ENCODE measurements around the gene USP32. TPM values are rescaled to one million over a fixed set of nuclear protein-coding genes. Genes with fewer than 3 reads are reported as not detected.

The USP32 gene
- total and polyA plus RNA-seq, 4 donors: 11.6 to 103 (median 42.9) TPM

- TF ChIP-seq EGR1 (IDR thresholded peaks at IDR 0.05; ENCODE audit: low read depth in 2 of 2): no peak
- TF ChIP-seq SP1 (IDR thresholded peaks at IDR 0.05): no peak
- TF ChIP-seq RXRA (IDR thresholded peaks at IDR 0.05): no peak
- no peak for TF ChIP-seq HNF4A (conservative IDR thresholded peaks at IDR 0.05)
- TF ChIP-seq RAD21 (IDR thresholded peaks at IDR 0.05): no peak
These were observed 223.3 kb downstream of the USP32 start (continued) for GRCh38 chr17:60168654-60169053.

GRCh38 chr17:60167065-60167741 is 224.7 kb downstream of the USP32 start:
- H3K27ac ChIP-seq (ENCODE audit: low read depth in 1 of 2, low read length in 2 of 2): no peak overlapping the region
- DNase-seq (ENCODE audit: low spot score): no peak
- TF ChIP-seq MAX (IDR thresholded peaks at IDR 0.05) (no peak), RXRA (IDR thresholded peaks at IDR 0.05) (peak in 1 of 2 donors; percentile 9), GABPA (IDR thresholded peaks at IDR 0.05 in 1 of 2, conservative IDR thresholded peaks at IDR 0.05 in 1 of 2) (no peak), HNF4A (conservative IDR thresholded peaks at IDR 0.05) (peak in 1 of 2 donors; percentile 28), FOXA2 (IDR thresholded peaks at IDR 0.05) (peak; percentile 29)
- WGBS: 61% methylated on average over 11 of the region's 11 CpGs
- H3K9me3 ChIP-seq (ENCODE audit: control insufficient read depth in 4 of 4, low read length in 3 of 4): no peaks in the 10 kb centered on the region
- peaks cover 1 to 24% (median 17%) of the 10 kb centered on the region in 4 donors for H3K4me1 ChIP-seq (ENCODE audit: control insufficient read depth in 4 of 4, insufficient read depth in 4 of 4, low read length in 3 of 4)
- no peaks in the 10 kb centered on the region for H3K27me3 ChIP-seq (ENCODE audit: control insufficient read depth in 4 of 4, insufficient read depth in 4 of 4, low read length in 3 of 4)
- H3K9ac ChIP-seq (ENCODE audit: low read depth in 1 of 2, low read length in 2 of 2): no peak overlapping the region
- no peaks in the 10 kb centered on the region for H3K36me3 ChIP-seq (ENCODE audit: control insufficient read depth in 4 of 4, insufficient read depth in 3 of 4, low read depth in 1 of 4, low read length in 3 of 4)
- no peak overlapping the region for H3K4me3 ChIP-seq (ENCODE audit: low read depth in 1 of 3, low read length in 3 of 3)

GRCh38 chr17:60165971-60166370 is 226.0 kb downstream of the USP32 start:
- peaks cover 0 to 14% (median 9%) of the 10 kb centered on the region in 4 donors for H3K4me1 ChIP-seq (ENCODE audit: control insufficient read depth in 4 of 4, insufficient read depth in 4 of 4, low read length in 3 of 4)
- no peak for DNase-seq (ENCODE audit: low spot score)
- no peak overlapping the region for H3K4me3 ChIP-seq (ENCODE audit: low read depth in 1 of 3, low read length in 3 of 3)
- H3K9me3 ChIP-seq (ENCODE audit: control insufficient read depth in 4 of 4, low read length in 3 of 4): no peaks in the 10 kb centered on the region
- H3K27me3 ChIP-seq (ENCODE audit: control insufficient read depth in 4 of 4, insufficient read depth in 4 of 4, low read length in 3 of 4): no peaks in the 10 kb centered on the region
- no peak overlapping the region for H3K27ac ChIP-seq (ENCODE audit: low read depth in 1 of 2, low read length in 2 of 2)
- WGBS: 76% methylated on average over 5 of the region's 5 CpGs
- no peak overlapping the region for H3K9ac ChIP-seq (ENCODE audit: low read depth in 1 of 2, low read length in 2 of 2)
- no peaks in the 10 kb centered on the region for H3K36me3 ChIP-seq (ENCODE audit: control insufficient read depth in 4 of 4, insufficient read depth in 3 of 4, low read depth in 1 of 4, low read length in 3 of 4)
- TF ChIP-seq RXRA (IDR thresholded peaks at IDR 0.05) (no peak), REST (IDR thresholded peaks at IDR 0.05) (no peak), CTCF (IDR thresholded peaks at IDR 0.05; ENCODE audit: low read depth, low read length, missing input control) (no peak), FOXA2 (IDR thresholded peaks at IDR 0.05) (no peak), NR2F2 (IDR thresholded peaks at IDR 0.05) (no peak), SP1 (IDR thresholded peaks at IDR 0.05) (no peak), TAF1 (conservative IDR thresholded peaks at IDR 0.05) (no peak), JUND (IDR thresholded peaks at IDR 0.05) (no peak), HNF4A (conservative IDR thresholded peaks at IDR 0.05) (no peak), FOXA1 (IDR thresholded peaks at IDR 0.05) (no peak), HNF4G (IDR thresholded peaks at IDR 0.05) (no peak), GABPA (IDR thresholded peaks at IDR 0.05 in 1 of 2, conservative IDR thresholded peaks at IDR 0.05 in 1 of 2) (no peak), ATF3 (IDR thresholded peaks at IDR 0.05) (no peak), EGR1 (IDR thresholded peaks at IDR 0.05; ENCODE audit: low read depth in 2 of 2) (no peak), YY1 (IDR thresholded peaks at IDR 0.05) (no peak), MAX (IDR thresholded peaks at IDR 0.05) (no peak), ZBTB33 (IDR thresholded peaks at IDR 0.05) (no peak), RAD21 (IDR thresholded peaks at IDR 0.05) (no peak)
